ENCODE data around the gene RPP21. TPM values are rescaled to one million over a fixed set of nuclear protein-coding genes. Genes with fewer than 3 reads are reported as not detected.

Gene RPP21
- total RNA-seq, 2 donors from 2014 or later: 46.6 to 54.1 TPM

- Histone ChIP-seq H3K4me1 (no peaks in the 10 kb centered on the region), H3K9me3 (no peaks in the 10 kb centered on the region), H3K27ac (no peak overlapping the region), H3K36me3 (no peaks in the 10 kb centered on the region), H3K27me3 (no peaks in the 10 kb centered on the region), H3K4me3 (no peak overlapping the region)
- no peak for TF ChIP-seq CTCF (IDR thresholded peaks at IDR 0.05)
- no peak for DNase-seq (ENCODE audit: low spot score)
Measured at GRCh38 chr6:30380464-30380863, 35.5 kb downstream of the RPP21 start.

GRCh38 chr6:30386166-30386565 lies 41.2 kb downstream of the RPP21 start:
- Histone ChIP-seq H3K27me3 (no peaks in the 10 kb centered on the region), H3K36me3 (no peaks in the 10 kb centered on the region), H3K9me3 (no peaks in the 10 kb centered on the region), H3K4me3 (no peak overlapping the region), H3K4me1 (no peaks in the 10 kb centered on the region), H3K27ac (no peak overlapping the region)
- no peak for TF ChIP-seq CTCF (IDR thresholded peaks at IDR 0.05)
- no peak for DNase-seq (ENCODE audit: low spot score)

GRCh38 chr6:30391240-30391639 lies 46.3 kb downstream of the RPP21 start:
- no peak overlapping the region for H3K27ac ChIP-seq
- no peak for TF ChIP-seq CTCF (IDR thresholded peaks at IDR 0.05)
- DNase-seq (ENCODE audit: low spot score): no peak
- no peaks in the 10 kb centered on the region for H3K27me3 ChIP-seq
- H3K36me3 ChIP-seq: no peaks in the 10 kb centered on the region
- no peaks in the 10 kb centered on the region for H3K9me3 ChIP-seq
- no peaks in the 10 kb centered on the region for H3K4me1 ChIP-seq
- H3K4me3 ChIP-seq: no peak overlapping the region

GRCh38 chr6:30394139-30394538 lies 49.2 kb downstream of the RPP21 start:
- Histone ChIP-seq H3K27me3 (no peaks in the 10 kb centered on the region), H3K4me3 (no peak overlapping the region), H3K4me1 (peaks cover 0 to 5% of the 10 kb centered on the region in 2 donors), H3K27ac (no peak overlapping the region), H3K9me3 (no peaks in the 10 kb centered on the region), H3K36me3 (no peaks in the 10 kb centered on the region)
- TF ChIP-seq CTCF (IDR thresholded peaks at IDR 0.05): no peak
- DNase-seq (ENCODE audit: low spot score): no peak

Other genes starting within 250 kb of the RPP21 start
- gene TRIM31, start 232.1 kb upstream of the RPP21 start, total RNA-seq: not detected
- gene TRIM40, start 209.0 kb upstream of the RPP21 start, total RNA-seq: not detected
- gene TRIM10, start 183.9 kb upstream of the RPP21 start, total RNA-seq: not detected
- gene TRIM15, start 181.6 kb upstream of the RPP21 start, total RNA-seq: not detected
- gene TRIM26, start 131.8 kb upstream of the RPP21 start, total RNA-seq: 10 to 100 TPM; 20.0 to 27.8 TPM
- 10 to 100 TPM in 1 of 2 donors, 1 to 10 TPM in 1; 9.2 to 12.2 TPM for gene TRIM39, start 18.2 kb upstream of the RPP21 start, total RNA-seq
- 100 to 1,000 TPM; 216 to 400 TPM for gene HLA-E, start 144.4 kb downstream of the RPP21 start, total RNA-seq
- 10 to 100 TPM in 1 of 2 donors, 1 to 10 TPM in 1; 7.9 to 16.4 TPM for gene GNL1, start 211.3 kb downstream of the RPP21 start, total RNA-seq
- 1 to 10 TPM; 2.3 to 3.7 TPM for gene PRR3, start 212.1 kb downstream of the RPP21 start, total RNA-seq
- 10 to 100 TPM; 33.9 to 41.3 TPM for gene ABCF1, start 226.3 kb downstream of the RPP21 start, total RNA-seq